HG02970 (cell line): ENCODE data around the gene SLC27A3.

ENCODE experiments used
- ATAC-seq: cut with Tn5 transposase; IDR thresholded peaks from one replicate; pipeline ENCODE4 v1.9.1; 2021; ENCODE audit warnings: mild to moderate bottlenecking, moderate library complexity, moderate number of reproducible peaks; ENCODE audit not compliant: unreplicated experiment, low FRiP score

SLC27A3 gene

GRCh38 chr1:153774780-153775457 lies at the start of gene SLC27A3:
SLC27A3 (plus strand) TSS chr1:153775407; CDS start chr1:153775498, 91 bp downstream.
- ATAC-seq: no peak

GRCh38 chr1:153727463-153728304 lies 47.5 kb upstream of the SLC27A3 start, which contains the start of gene INTS3:
INTS3 (plus strand) TSS chr1:153728050; CDS start chr1:153728635, 585 bp downstream.
- ATAC-seq: peak; percentile 90

- ATAC-seq: no peak
Observed at GRCh38 chr1:153728305-153729066, 46.7 kb upstream of the SLC27A3 start.

- ATAC-seq: no peak
Observed at GRCh38 chr1:153730468-153730988, 44.7 kb upstream of the SLC27A3 start.

GRCh38 chr1:153733970-153734369 lies 41.2 kb upstream of the SLC27A3 start:
- no peak for ATAC-seq

- no peak for ATAC-seq
Observed at GRCh38 chr1:153734396-153735089, 40.7 kb upstream of the SLC27A3 start.

GRCh38 chr1:153735090-153735420 lies 40.2 kb upstream of the SLC27A3 start:
- no peak for ATAC-seq

- ATAC-seq: no peak
Observed at GRCh38 chr1:153741986-153742385, 33.2 kb upstream of the SLC27A3 start.

- peak; percentile 60 for ATAC-seq
Observed at GRCh38 chr1:153742411-153743142, 32.6 kb upstream of the SLC27A3 start.

- ATAC-seq: no peak
Observed at GRCh38 chr1:153745417-153745816, 29.8 kb upstream of the SLC27A3 start.

- ATAC-seq: no peak
Observed at GRCh38 chr1:153746174-153746573, 29.0 kb upstream of the SLC27A3 start.

- no peak for ATAC-seq
Observed at GRCh38 chr1:153748903-153749302, 26.3 kb upstream of the SLC27A3 start.

GRCh38 chr1:153749408-153750005 lies 25.7 kb upstream of the SLC27A3 start:
- peak; percentile 68 for ATAC-seq

GRCh38 chr1:153750026-153750995 lies 24.9 kb upstream of the SLC27A3 start:
- ATAC-seq: no peak

- ATAC-seq: no peak
Observed at GRCh38 chr1:153752072-153752471, 23.1 kb upstream of the SLC27A3 start.

GRCh38 chr1:153752571-153753195 lies 22.5 kb upstream of the SLC27A3 start:
- no peak for ATAC-seq

GRCh38 chr1:153754266-153754665 lies 20.9 kb upstream of the SLC27A3 start:
- ATAC-seq: no peak

GRCh38 chr1:153760440-153760839 lies 14.8 kb upstream of the SLC27A3 start:
- no peak for ATAC-seq
